Gastroesophageal sphincter (tissue), 3 donors: Measurements from ENCODE around the gene NOS1AP.

ENCODE experiments used
- EP300 ChIP-seq: sonication (generic); formaldehyde crosslinking; IDR thresholded peaks from one replicate; pipeline ENCODE4 v1.6.1; 2017; ENCODE audit warnings: antibody characterized with exemption, mild to moderate bottlenecking
- POLR2A ChIP-seq, 2 donors: fragments of 450-650 bp; IDR thresholded peaks; one replicate each; pipeline ENCODE4 v1.6.1; 2017; ENCODE audit warnings: antibody characterized with exemption in 2 of 2, mild to moderate bottlenecking in 2 of 2, moderate library complexity in 1 of 2
- POLR2AphosphoS5 ChIP-seq: sonication (generic); formaldehyde crosslinking; IDR thresholded peaks from one replicate; pipeline ENCODE4 v1.6.1; 2017; ENCODE audit warnings: antibody characterized with exemption
- TF ChIP-seq, protein P1 (sequence below), 4 experiments: fragments of 200-600 bp in 2 of 4; fragments of 450-650 bp in 2 of 4; sonication (generic) in 1 of 4; IDR thresholded peaks; one replicate each; pipeline ENCODE4 v1.5.1; 2017 to 2019; ENCODE audit warnings: antibody characterized with exemption in 4 of 4, mild to moderate bottlenecking in 2 of 4, moderate library complexity in 2 of 4

DNA sequence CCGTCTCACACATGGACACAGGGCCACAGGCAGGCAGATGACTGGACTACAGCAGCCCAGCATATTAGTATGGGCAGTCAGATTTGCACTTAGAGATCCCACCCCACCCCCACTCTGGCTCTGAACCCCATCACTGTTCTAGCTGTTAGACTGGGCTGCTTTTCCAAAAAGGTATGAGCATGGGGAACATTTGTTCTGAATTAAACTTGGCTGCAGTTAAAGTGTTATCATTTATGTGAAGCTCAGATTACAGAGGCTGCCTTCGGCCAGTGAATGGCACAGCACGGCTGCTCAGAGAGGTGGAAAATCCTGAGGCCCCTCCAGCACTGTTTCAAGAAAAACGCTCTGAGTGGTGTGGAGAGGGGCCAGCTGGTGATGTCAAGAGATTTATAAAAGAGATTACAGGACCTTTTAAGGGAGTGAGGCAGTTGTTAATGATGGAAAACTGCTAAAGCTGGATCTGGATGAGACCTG, 6.9 kb upstream of the NOS1AP start:
- TF ChIP-seq, protein P1, sequence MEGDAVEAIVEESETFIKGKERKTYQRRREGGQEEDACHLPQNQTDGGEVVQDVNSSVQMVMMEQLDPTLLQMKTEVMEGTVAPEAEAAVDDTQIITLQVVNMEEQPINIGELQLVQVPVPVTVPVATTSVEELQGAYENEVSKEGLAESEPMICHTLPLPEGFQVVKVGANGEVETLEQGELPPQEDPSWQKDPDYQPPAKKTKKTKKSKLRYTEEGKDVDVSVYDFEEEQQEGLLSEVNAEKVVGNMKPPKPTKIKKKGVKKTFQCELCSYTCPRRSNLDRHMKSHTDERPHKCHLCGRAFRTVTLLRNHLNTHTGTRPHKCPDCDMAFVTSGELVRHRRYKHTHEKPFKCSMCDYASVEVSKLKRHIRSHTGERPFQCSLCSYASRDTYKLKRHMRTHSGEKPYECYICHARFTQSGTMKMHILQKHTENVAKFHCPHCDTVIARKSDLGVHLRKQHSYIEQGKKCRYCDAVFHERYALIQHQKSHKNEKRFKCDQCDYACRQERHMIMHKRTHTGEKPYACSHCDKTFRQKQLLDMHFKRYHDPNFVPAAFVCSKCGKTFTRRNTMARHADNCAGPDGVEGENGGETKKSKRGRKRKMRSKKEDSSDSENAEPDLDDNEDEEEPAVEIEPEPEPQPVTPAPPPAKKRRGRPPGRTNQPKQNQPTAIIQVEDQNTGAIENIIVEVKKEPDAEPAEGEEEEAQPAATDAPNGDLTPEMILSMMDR (IDR thresholded peaks at IDR 0.05), result no peak
- TF ChIP-seq EP300, result no peak
- TF ChIP-seq POLR2A (IDR thresholded peaks at IDR 0.05), result no peak
- TF ChIP-seq POLR2AphosphoS5, result no peak
